Effector CD4-positive, alpha-beta T cell (primary cell): Measurements from ENCODE around the gene CUEDC2.

Source experiments
- DNase-seq: peaks from one replicate; pipeline ENCODE4 v3.0.0-alpha.2; 2020

CUEDC2 gene

GRCh38 chr10:102409604-102410428 is 22.6 kb downstream of the CUEDC2 start:
- DNase-seq = no peak

GRCh38 chr10:102408728-102409603 is 23.4 kb downstream of the CUEDC2 start:
- peak; percentile 60 for DNase-seq

GRCh38 chr10:102408131-102408727 is 24.1 kb downstream of the CUEDC2 start:
- no peak for DNase-seq

- DNase-seq = no peak
Observed at GRCh38 chr10:102407425-102408130, 24.8 kb downstream of the CUEDC2 start.

- DNase-seq = no peak
Observed at GRCh38 chr10:102406815-102407214, 25.6 kb downstream of the CUEDC2 start.

- DNase-seq = no peak
Observed at GRCh38 chr10:102405632-102406031, 26.7 kb downstream of the CUEDC2 start.

- DNase-seq = no peak
Observed at GRCh38 chr10:102405108-102405571, 27.2 kb downstream of the CUEDC2 start.

GRCh38 chr10:102404361-102405107 is 27.8 kb downstream of the CUEDC2 start:
- DNase-seq = no peak

- no peak for DNase-seq
Observed at GRCh38 chr10:102403115-102403514, 29.3 kb downstream of the CUEDC2 start.

GRCh38 chr10:102402512-102402896 is 29.9 kb downstream of the CUEDC2 start:
- no peak for DNase-seq

GRCh38 chr10:102401735-102402511 is 30.5 kb downstream of the CUEDC2 start:
- DNase-seq = no peak

- no peak for DNase-seq
Observed at GRCh38 chr10:102401342-102401654, 31.1 kb downstream of the CUEDC2 start.

- DNase-seq = no peak
Observed at GRCh38 chr10:102400598-102401341, 31.6 kb downstream of the CUEDC2 start.

GRCh38 chr10:102400076-102400475 is 32.3 kb downstream of the CUEDC2 start:
- no peak for DNase-seq

- DNase-seq = peak; percentile 83
Observed at GRCh38 chr10:102399217-102400021, 33.0 kb downstream of the CUEDC2 start.

GRCh38 chr10:102398172-102399020 is 34.0 kb downstream of the CUEDC2 start:
- no peak for DNase-seq

GRCh38 chr10:102397222-102398171 is 34.9 kb downstream of the CUEDC2 start:
- no peak for DNase-seq
